CD4-positive, alpha-beta T cell (primary cell): Measurements from ENCODE around the gene YBX2. TPM values are rescaled to one million over a fixed set of nuclear protein-coding genes. Genes with fewer than 3 reads are reported as not detected.

Experiments used
- ATAC-seq: fragments of 200-7000 bp; cut with Tn5 transposase; one replicate; pipeline ENCODE4 v1.10.0; 2022; ENCODE audit warnings: mild to moderate bottlenecking; ENCODE audit not compliant: poor library complexity
- CTCF ChIA-PET: fragments of 350-600 bp; sonication (Branson Sonifier 250); formaldehyde crosslinking; loops from one replicate; lab custom pipeline; 2021; ENCODE audit warnings: antibody characterized with exemption, inconsistent platforms; lab: Charles Lee
- POLR2A ChIA-PET: fragments of 350-600 bp; sonication (Branson Sonifier 250); formaldehyde crosslinking; loops from one replicate; lab custom pipeline; 2021; ENCODE audit warnings: antibody characterized with exemption, inconsistent platforms; lab: Charles Lee
- DNase-seq, 14 experiments: peaks; one replicate each; pipeline ENCODE4 v3.0.0-alpha.2; 2013 to 2020; ENCODE audit warnings: mixed read lengths in 2 of 14
- H3K27ac ChIP-seq, 2 donors: one replicate each; pipeline versions ENCODE4 v1.5.1 to v1.7.0; 2013; ENCODE audit warnings: low read length in 2 of 2, low read depth in 1 of 2, mild to moderate bottlenecking in 1 of 2
- H3K27me3 ChIP-seq, 2 experiments: 1 replicate in 1 of 2; 2 replicates in 1 of 2; pipeline versions ENCODE4 v1.6.1 to v1.7.0; 2013; ENCODE audit warnings: low read length in 2 of 2, control low read depth in 1 of 2, mild to moderate bottlenecking in 1 of 2, moderate library complexity in 1 of 2; ENCODE audit not compliant: insufficient read depth in 2 of 2, control insufficient read depth in 1 of 2
- H3K36me3 ChIP-seq: one replicate; pipeline ENCODE4 v1.6.1; 2013; ENCODE audit warnings: low read length, control low read depth; ENCODE audit not compliant: insufficient read depth
- H3K4me1 ChIP-seq: one replicate; pipeline ENCODE4 v1.6.1; 2013; ENCODE audit warnings: low read length, control low read depth; ENCODE audit not compliant: insufficient read depth
- H3K4me3 ChIP-seq: one replicate; pipeline ENCODE4 v1.5.1; 2013; ENCODE audit warnings: mild to moderate bottlenecking, low read length, moderate library complexity
- H3K9me3 ChIP-seq, 2 experiments: 1 replicate in 1 of 2; 2 replicates in 1 of 2; pipeline versions ENCODE4 v1.6.1 to v1.7.0; 2013; ENCODE audit warnings: low read length in 2 of 2, mild to moderate bottlenecking in 2 of 2, control low read depth in 1 of 2, moderate library complexity in 1 of 2; ENCODE audit not compliant: control insufficient read depth in 1 of 2, insufficient read depth in 1 of 2
- H3K27ac Mint-ChIP-seq: one replicate; pipeline ENCODE4 v1.8.0; 2020; ENCODE audit warnings: mixed read lengths
- H3K27me3 Mint-ChIP-seq: one replicate; pipeline ENCODE4 v1.8.0; 2021; ENCODE audit warnings: mixed read lengths
- H3K36me3 Mint-ChIP-seq: one replicate; pipeline ENCODE4 v1.8.0; 2021; ENCODE audit warnings: low read depth, mixed read lengths
- H3K4me1 Mint-ChIP-seq: one replicate; pipeline ENCODE4 v1.8.0; 2021; ENCODE audit warnings: low read depth, mixed read lengths
- H3K4me3 Mint-ChIP-seq: one replicate; pipeline ENCODE4 v1.8.0; 2020; ENCODE audit warnings: mild to moderate bottlenecking, mixed read lengths
- H3K9me3 Mint-ChIP-seq: one replicate; pipeline ENCODE4 v1.8.0; 2020; ENCODE audit warnings: mixed read lengths
- CTCF ChIP-seq: fragments of 200-600 bp; IDR thresholded peaks from one replicate; pipeline ENCODE4 v1.8.0; 2022; ENCODE audit warnings: antibody characterized with exemption, mild to moderate bottlenecking
- intact Hi-C, 2 experiments: fragments of 100-400 bp; cut with DNase I in 1 of 2; cut with micrococcal nuclease in 1 of 2; formaldehyde crosslinking; loops; one replicate each; pipeline versions ENCODE4 v1.15.1 to v1.9.0; 2023 to 2025; cut with DNase I, micrococcal nuclease
- total RNA-seq, 174 experiments: library from RNA in 2 of 174; stranded (reverse) in 2 of 174; gene quantifications; one replicate each; pipeline ENCODE4 v1.2.3 and lab custom pipeline; 2021 to 2026

YBX2 gene
- total RNA-seq, 2 experiments from 2014 or later: 0.56 TPM; not detected in 1

- H3K27me3 ChIP-seq: peaks cover 38 to 47% of the 10 kb centered on the region in 2 experiments
- Mint-ChIP-seq H3K9me3 (no peaks in the 10 kb centered on the region), H3K4me3 (no peak overlapping the region), H3K27me3 (peaks cover 51% of the 10 kb centered on the region), H3K36me3 (no peaks in the 10 kb centered on the region), H3K27ac (no peak overlapping the region), H3K4me1 (peaks cover 26% of the 10 kb centered on the region)
- H3K4me3 ChIP-seq: no peak overlapping the region
- ATAC-seq: no peak
- peaks cover 28% of the 10 kb centered on the region for H3K4me1 ChIP-seq
- POLR2A ChIA-PET: interaction anchor here (1.3 to 1.8 kb wide), 2 partner anchors 10 to 53 kb away, joined by 3 to 6 read pairs; partner anchors contain the start of gene ACAP1
- no peak for TF ChIP-seq CTCF
- H3K9me3 ChIP-seq: peaks cover 0 to 9% of the 10 kb centered on the region in 2 experiments
- H3K27ac ChIP-seq: no peak overlapping the region
- CTCF ChIA-PET: interaction anchor here (1.8 kb wide), 1 partner anchor 13 kb away, joined by 13 read pairs; no protein-coding TSS in a partner anchor
- intact Hi-C loops: loop anchor here in 1 of 2 experiments (5.0 kb wide), 1 partner anchor 236 kb away; no protein-coding TSS in a partner anchor
- H3K36me3 ChIP-seq: no peaks in the 10 kb centered on the region
- DNase-seq: no peak
These were observed 10.8 kb downstream of the YBX2 start for GRCh38 chr17:7283471-7284216.

- H3K36me3 Mint-ChIP-seq: no peaks in the 10 kb centered on the region
- H3K4me1 ChIP-seq: peaks cover 28% of the 10 kb centered on the region
- peaks cover 0 to 9% of the 10 kb centered on the region in 2 experiments for H3K9me3 ChIP-seq
- no peaks in the 10 kb centered on the region for H3K9me3 Mint-ChIP-seq
- intact Hi-C loops: loop anchor here in 1 of 2 experiments (5.0 kb wide), 1 partner anchor 236 kb away; no protein-coding TSS in a partner anchor
- no peak overlapping the region for H3K4me3 ChIP-seq
- peak overlapping the region; percentile 65 for H3K4me3 Mint-ChIP-seq
- peaks cover 38 to 47% of the 10 kb centered on the region in 2 experiments for H3K27me3 ChIP-seq
- H3K27ac Mint-ChIP-seq: no peak overlapping the region
- CTCF ChIA-PET: interaction anchor here (0.8 to 1.8 kb wide), 2 partner anchors 13 to 73 kb away, joined by 3 to 13 read pairs; no protein-coding TSS in a partner anchor
- POLR2A ChIA-PET: interaction anchor here (0.6 to 2.0 kb wide), 5 partner anchors 11 to 54 kb away, joined by 3 to 9 read pairs (median 3); partner anchors contain the start of gene ACAP1
- DNase-seq (no peak), ATAC-seq (no peak)
- peaks cover 43% of the 10 kb centered on the region for H3K27me3 Mint-ChIP-seq
- no peak for TF ChIP-seq CTCF
- no peaks in the 10 kb centered on the region for H3K36me3 ChIP-seq
- peaks cover 26% of the 10 kb centered on the region for H3K4me1 Mint-ChIP-seq
- H3K27ac ChIP-seq: no peak overlapping the region
These were observed 11.6 kb downstream of the YBX2 start for GRCh38 chr17:7282752-7283321.

GRCh38 chr17:7281953-7282751, 12.3 kb downstream of the YBX2 start:
- no peak for ATAC-seq
- peaks cover 0 to 9% of the 10 kb centered on the region in 2 experiments for H3K9me3 ChIP-seq
- Mint-ChIP-seq H3K4me3 (peak overlapping the region; percentile 68), H3K36me3 (no peaks in the 10 kb centered on the region), H3K4me1 (peaks cover 26% of the 10 kb centered on the region), H3K27ac (no peak overlapping the region), H3K27me3 (peaks cover 40% of the 10 kb centered on the region), H3K9me3 (no peaks in the 10 kb centered on the region)
- H3K27ac ChIP-seq: no peak overlapping the region
- DNase-seq: peak in 3 of 14 experiments; percentile 15 to 42 (median 31)
- H3K36me3 ChIP-seq: no peaks in the 10 kb centered on the region
- peak overlapping the region; percentile 53 for H3K4me3 ChIP-seq
- peaks cover 28% of the 10 kb centered on the region for H3K4me1 ChIP-seq
- H3K27me3 ChIP-seq: peaks cover 33 to 47% of the 10 kb centered on the region in 2 experiments
- POLR2A ChIA-PET: interaction anchor here (0.6 to 2.0 kb wide), 8 partner anchors 14 to 197 kb away, joined by 3 to 9 read pairs (median 4); partner anchors contain the start of gene ACAP1
- intact Hi-C loops: loop anchor here (2.0 to 5.0 kb wide), 3 partner anchors 155 to 307 kb away; no protein-coding TSS in a partner anchor
- TF ChIP-seq CTCF: no peak
- CTCF ChIA-PET: interaction anchor here (0.8 to 1.8 kb wide), 2 partner anchors 14 to 74 kb away, joined by 3 to 13 read pairs; no protein-coding TSS in a partner anchor
